Keratinocyte (primary cell): Measurements from ENCODE around the gene NARS2.

ENCODE experiments used
- CTCF ChIP-seq, 3 experiments: IDR thresholded peaks in 1 of 3; conservative IDR thresholded peaks in 1 of 3; optimal IDR thresholded peaks in 1 of 3; 2 replicates in 2 of 3; 3 replicates in 1 of 3; pipeline versions ENCODE3 to v1.5.1; 2011; ENCODE audit warnings: low read length in 3 of 3, mild to moderate bottlenecking in 3 of 3, moderate library complexity in 2 of 3, control low read depth in 1 of 3, inconsistent platforms in 1 of 3; ENCODE audit not compliant: insufficient read depth in 2 of 3; ENCODE audit errors: extremely low read depth in 1 of 3
- EZH2 ChIP-seq: IDR thresholded peaks from one replicate; pipeline ENCODE4 v1.6.1; 2012; ENCODE audit warnings: inconsistent platforms, mild to moderate bottlenecking, low read length, moderate library complexity

DNA sequence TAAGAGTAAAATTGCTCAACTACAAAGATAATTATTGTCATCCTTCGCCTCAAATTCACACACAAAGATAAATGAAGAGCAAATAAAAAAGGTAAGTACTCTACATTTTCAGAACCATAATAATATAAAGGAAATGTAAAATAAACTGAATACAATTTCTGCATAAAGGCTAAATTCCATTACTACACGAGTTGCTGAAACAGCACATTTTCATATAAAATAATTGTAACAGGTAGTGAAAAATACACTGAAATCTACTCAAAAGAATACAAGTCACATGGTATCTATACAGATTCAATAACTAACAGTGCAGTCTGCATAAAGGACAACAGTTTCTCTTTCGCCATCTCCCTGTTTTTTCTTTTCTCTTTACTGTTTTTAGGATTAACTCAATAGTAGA is 102.3 kb downstream of the NARS2 start:
- TF ChIP-seq CTCF (optimal IDR thresholded peaks at IDR 0.05 in 1 of 3, IDR thresholded peaks at IDR 0.05 in 1 of 3, conservative IDR thresholded peaks at IDR 0.05 in 1 of 3; ENCODE audit: extremely low read depth in 1 of 3, insufficient read depth in 2 of 3, low read length in 3 of 3): no peak
- TF ChIP-seq EZH2: no peak
